ENCODE measurements around the gene MORC1. TPM values are rescaled to one million over a fixed set of nuclear protein-coding genes. Genes with fewer than 3 reads are reported as not detected.

Gene MORC1
- total RNA-seq, 1 donor, result not detected

DNA sequence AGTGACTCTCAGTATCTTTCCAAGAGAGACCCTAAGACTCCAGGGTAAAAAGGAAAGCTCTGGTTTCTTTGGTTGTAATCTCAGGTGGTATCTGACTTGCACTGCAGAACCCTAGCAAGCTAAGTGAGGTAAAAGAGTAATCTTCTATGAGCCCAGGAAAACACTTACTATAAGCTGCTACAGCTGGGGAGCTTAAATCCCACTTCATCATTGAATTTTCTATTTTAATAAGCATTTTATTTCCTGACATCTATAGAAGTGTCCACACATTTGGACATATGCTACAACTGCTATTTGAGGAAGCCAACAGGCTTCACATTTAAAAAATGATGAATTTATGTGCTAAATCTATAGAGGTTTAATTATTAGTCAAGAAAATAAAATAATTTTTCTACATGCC lies 91.1 kb downstream of the MORC1 start:
- H3K36me3 ChIP-seq (ENCODE audit: insufficient read depth, low read length), result no peaks in the 10 kb centered on the region
- no peak overlapping the region for H3K27ac ChIP-seq (ENCODE audit: low read depth, low read length)
- TF ChIP-seq, protein P1, sequence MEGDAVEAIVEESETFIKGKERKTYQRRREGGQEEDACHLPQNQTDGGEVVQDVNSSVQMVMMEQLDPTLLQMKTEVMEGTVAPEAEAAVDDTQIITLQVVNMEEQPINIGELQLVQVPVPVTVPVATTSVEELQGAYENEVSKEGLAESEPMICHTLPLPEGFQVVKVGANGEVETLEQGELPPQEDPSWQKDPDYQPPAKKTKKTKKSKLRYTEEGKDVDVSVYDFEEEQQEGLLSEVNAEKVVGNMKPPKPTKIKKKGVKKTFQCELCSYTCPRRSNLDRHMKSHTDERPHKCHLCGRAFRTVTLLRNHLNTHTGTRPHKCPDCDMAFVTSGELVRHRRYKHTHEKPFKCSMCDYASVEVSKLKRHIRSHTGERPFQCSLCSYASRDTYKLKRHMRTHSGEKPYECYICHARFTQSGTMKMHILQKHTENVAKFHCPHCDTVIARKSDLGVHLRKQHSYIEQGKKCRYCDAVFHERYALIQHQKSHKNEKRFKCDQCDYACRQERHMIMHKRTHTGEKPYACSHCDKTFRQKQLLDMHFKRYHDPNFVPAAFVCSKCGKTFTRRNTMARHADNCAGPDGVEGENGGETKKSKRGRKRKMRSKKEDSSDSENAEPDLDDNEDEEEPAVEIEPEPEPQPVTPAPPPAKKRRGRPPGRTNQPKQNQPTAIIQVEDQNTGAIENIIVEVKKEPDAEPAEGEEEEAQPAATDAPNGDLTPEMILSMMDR (IDR thresholded peaks at IDR 0.05; ENCODE audit: extremely low read depth, low read depth, low read length), result no peak
- no peaks in the 10 kb centered on the region for H3K9me3 ChIP-seq (ENCODE audit: low read depth, low read length)
- H3K27me3 ChIP-seq (ENCODE audit: insufficient read depth, low read length), result no peaks in the 10 kb centered on the region
- no peak overlapping the region for H3K4me3 ChIP-seq (ENCODE audit: insufficient read depth, low read length)
- no peak overlapping the region for H2AFZ ChIP-seq (ENCODE audit: low read length)
- H3K79me2 ChIP-seq (ENCODE audit: insufficient read depth, low read length), result no peaks in the 10 kb centered on the region
- DNase-seq (ENCODE audit: insufficient read length, low spot score, missing footprints), result no peak
- H3K4me1 ChIP-seq (ENCODE audit: insufficient read depth, low read length), result no peaks in the 10 kb centered on the region
- H3K4me2 ChIP-seq (ENCODE audit: insufficient read depth, low read length), result no peak overlapping the region
- no peaks in the 10 kb centered on the region for H4K20me1 ChIP-seq (ENCODE audit: insufficient read depth, low read length)

DNA sequence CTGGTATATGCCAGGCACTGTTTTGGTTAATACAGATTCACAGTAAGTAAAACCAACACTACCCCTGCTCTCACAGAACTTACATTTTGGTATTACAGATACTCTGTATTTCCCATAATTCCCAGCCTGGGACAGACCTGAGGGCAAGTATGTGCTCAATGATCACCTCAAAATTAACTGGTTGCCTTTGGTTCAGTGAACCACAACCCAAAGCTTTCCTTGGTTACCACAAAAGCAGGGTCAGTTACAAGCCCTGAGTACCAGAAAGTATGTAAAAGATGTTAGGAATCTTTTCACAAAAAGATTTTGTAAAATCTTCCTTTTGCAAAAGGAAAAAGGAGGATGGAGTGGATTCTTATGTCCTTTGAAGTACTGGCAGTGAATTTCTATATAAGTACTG lies 92.0 kb downstream of the MORC1 start:
- Histone ChIP-seq H3K27ac (ENCODE audit: low read depth, low read length) (no peak overlapping the region), H3K27me3 (ENCODE audit: insufficient read depth, low read length) (no peaks in the 10 kb centered on the region), H2AFZ (ENCODE audit: low read length) (no peak overlapping the region), H3K9me3 (ENCODE audit: low read depth, low read length) (no peaks in the 10 kb centered on the region), H3K79me2 (ENCODE audit: insufficient read depth, low read length) (no peaks in the 10 kb centered on the region), H3K36me3 (ENCODE audit: insufficient read depth, low read length) (no peaks in the 10 kb centered on the region), H3K4me2 (ENCODE audit: insufficient read depth, low read length) (no peak overlapping the region), H3K4me3 (ENCODE audit: insufficient read depth, low read length) (no peak overlapping the region), H3K4me1 (ENCODE audit: insufficient read depth, low read length) (no peaks in the 10 kb centered on the region), H4K20me1 (ENCODE audit: insufficient read depth, low read length) (no peaks in the 10 kb centered on the region)
- DNase-seq (ENCODE audit: insufficient read length, low spot score, missing footprints), result no peak
- TF ChIP-seq, protein P1 (IDR thresholded peaks at IDR 0.05; ENCODE audit: extremely low read depth, low read depth, low read length), result no peak

DNA sequence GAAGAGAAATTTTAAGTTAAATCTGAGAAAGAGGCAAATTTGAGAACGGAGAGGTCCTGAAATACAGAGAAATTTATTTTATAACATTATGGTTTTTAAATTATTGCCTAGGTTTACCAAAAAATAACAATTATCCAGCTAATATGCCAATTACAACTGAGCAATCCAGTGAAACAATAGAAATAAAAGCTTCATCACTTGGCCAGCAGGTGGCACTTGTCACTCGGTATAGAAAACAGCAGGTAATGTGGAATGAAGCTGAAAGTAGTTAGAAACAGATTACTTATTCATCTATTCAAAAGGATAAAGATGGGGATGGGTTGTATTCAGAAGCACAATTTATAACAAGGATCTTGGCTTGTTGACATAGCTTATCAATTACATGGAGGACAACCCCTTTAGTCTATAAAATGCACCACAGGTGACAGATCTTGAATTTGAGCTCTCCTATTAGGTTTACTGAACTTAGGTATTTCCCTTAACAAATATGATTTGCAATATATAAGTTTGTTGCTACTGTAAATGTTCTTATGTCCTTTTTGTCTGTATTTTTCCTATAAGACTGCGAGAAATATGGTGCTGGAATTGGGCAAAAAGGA lies 94.2 kb downstream of the MORC1 start:
- Histone ChIP-seq H3K4me1 (ENCODE audit: insufficient read depth, low read length) (no peaks in the 10 kb centered on the region), H4K20me1 (ENCODE audit: insufficient read depth, low read length) (no peaks in the 10 kb centered on the region), H3K36me3 (ENCODE audit: insufficient read depth, low read length) (no peaks in the 10 kb centered on the region), H3K9me3 (ENCODE audit: low read depth, low read length) (no peaks in the 10 kb centered on the region), H3K27ac (ENCODE audit: low read depth, low read length) (no peak overlapping the region), H2AFZ (ENCODE audit: low read length) (no peak overlapping the region), H3K27me3 (ENCODE audit: insufficient read depth, low read length) (no peaks in the 10 kb centered on the region), H3K4me3 (ENCODE audit: insufficient read depth, low read length) (no peak overlapping the region), H3K4me2 (ENCODE audit: insufficient read depth, low read length) (no peak overlapping the region), H3K79me2 (ENCODE audit: insufficient read depth, low read length) (no peaks in the 10 kb centered on the region)
- TF ChIP-seq, protein P1 (IDR thresholded peaks at IDR 0.05; ENCODE audit: extremely low read depth, low read depth, low read length), result peak; percentile 69
- no peak for DNase-seq (ENCODE audit: insufficient read length, low spot score, missing footprints)

DNA sequence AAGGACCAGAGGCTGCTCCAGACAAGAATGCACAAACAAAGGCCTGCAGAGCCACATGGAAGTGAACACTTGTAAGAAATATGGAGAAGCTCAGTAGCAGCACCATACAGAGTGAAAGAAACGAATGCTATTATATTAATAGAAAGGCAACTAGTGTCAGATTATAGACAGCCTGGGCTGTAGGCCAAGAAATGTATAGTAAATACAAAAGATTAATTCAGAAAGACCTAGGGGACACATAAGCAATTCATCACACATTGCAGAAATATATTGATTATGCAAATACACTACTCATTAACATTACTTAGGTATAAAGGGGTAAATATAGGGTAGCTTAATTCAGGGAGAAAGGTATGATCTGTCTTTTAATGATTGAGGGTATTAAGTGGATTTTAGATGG lies 94.8 kb downstream of the MORC1 start:
- H3K4me2 ChIP-seq (ENCODE audit: insufficient read depth, low read length), result no peak overlapping the region
- no peaks in the 10 kb centered on the region for H3K9me3 ChIP-seq (ENCODE audit: low read depth, low read length)
- no peak for DNase-seq (ENCODE audit: insufficient read length, low spot score, missing footprints)
- no peak overlapping the region for H3K4me3 ChIP-seq (ENCODE audit: insufficient read depth, low read length)
- TF ChIP-seq, protein P1 (IDR thresholded peaks at IDR 0.05; ENCODE audit: extremely low read depth, low read depth, low read length), result no peak
- H3K4me1 ChIP-seq (ENCODE audit: insufficient read depth, low read length), result no peaks in the 10 kb centered on the region
- no peaks in the 10 kb centered on the region for H3K36me3 ChIP-seq (ENCODE audit: insufficient read depth, low read length)
- no peak overlapping the region for H2AFZ ChIP-seq (ENCODE audit: low read length)
- H3K79me2 ChIP-seq (ENCODE audit: insufficient read depth, low read length), result no peaks in the 10 kb centered on the region
- no peaks in the 10 kb centered on the region for H3K27me3 ChIP-seq (ENCODE audit: insufficient read depth, low read length)
- H4K20me1 ChIP-seq (ENCODE audit: insufficient read depth, low read length), result no peaks in the 10 kb centered on the region
- no peak overlapping the region for H3K27ac ChIP-seq (ENCODE audit: low read depth, low read length)

Measured in osteoblast (primary cell).